KOPT-K1 (cell line): ENCODE results near the gene BSX.

ENCODE experiments used
- H3K27ac ChIP-seq: fragments of 200-600 bp; sonication (generic); 2 replicates; pipeline ENCODE4 v1.5.1; 2016; ENCODE audit warnings: antibody characterized with exemption, mild to moderate bottlenecking, low read depth, low read length; ENCODE audit not compliant: poor library complexity, severe bottlenecking
- H3K36me3 ChIP-seq: fragments of 200-600 bp; sonication (generic); 2 replicates; pipeline ENCODE4 v1.5.1; 2017; ENCODE audit warnings: antibody characterized with exemption, mild to moderate bottlenecking, low read length, moderate library complexity; ENCODE audit not compliant: insufficient read depth
- H3K9me3 ChIP-seq: fragments of 200-600 bp; sonication (generic); 2 replicates; pipeline ENCODE4 v1.5.1; 2017; ENCODE audit warnings: antibody characterized with exemption, low read length, mild to moderate bottlenecking; ENCODE audit not compliant: insufficient read depth, poor library complexity, severe bottlenecking

Gene BSX

DNA sequence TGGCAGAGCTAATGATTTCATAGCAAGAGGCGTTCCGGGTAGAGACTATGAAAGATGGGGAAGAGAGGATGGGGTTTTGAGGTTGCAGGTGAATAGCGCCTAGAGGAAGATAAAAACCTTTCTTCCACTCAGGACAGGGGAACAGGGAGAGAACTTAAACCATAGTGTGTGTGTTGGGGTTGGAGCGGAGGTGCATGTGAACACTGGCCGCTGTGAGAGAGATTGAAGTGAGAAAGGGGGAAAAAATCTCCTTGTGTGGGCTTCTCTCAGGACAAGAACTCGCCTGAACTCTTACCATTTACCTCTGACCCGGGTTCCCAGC is 3.4 kb downstream of the BSX start:
- no peaks in the 10 kb centered on the region for H3K36me3 ChIP-seq
- no peak overlapping the region for H3K27ac ChIP-seq
- no peaks in the 10 kb centered on the region for H3K9me3 ChIP-seq

DNA sequence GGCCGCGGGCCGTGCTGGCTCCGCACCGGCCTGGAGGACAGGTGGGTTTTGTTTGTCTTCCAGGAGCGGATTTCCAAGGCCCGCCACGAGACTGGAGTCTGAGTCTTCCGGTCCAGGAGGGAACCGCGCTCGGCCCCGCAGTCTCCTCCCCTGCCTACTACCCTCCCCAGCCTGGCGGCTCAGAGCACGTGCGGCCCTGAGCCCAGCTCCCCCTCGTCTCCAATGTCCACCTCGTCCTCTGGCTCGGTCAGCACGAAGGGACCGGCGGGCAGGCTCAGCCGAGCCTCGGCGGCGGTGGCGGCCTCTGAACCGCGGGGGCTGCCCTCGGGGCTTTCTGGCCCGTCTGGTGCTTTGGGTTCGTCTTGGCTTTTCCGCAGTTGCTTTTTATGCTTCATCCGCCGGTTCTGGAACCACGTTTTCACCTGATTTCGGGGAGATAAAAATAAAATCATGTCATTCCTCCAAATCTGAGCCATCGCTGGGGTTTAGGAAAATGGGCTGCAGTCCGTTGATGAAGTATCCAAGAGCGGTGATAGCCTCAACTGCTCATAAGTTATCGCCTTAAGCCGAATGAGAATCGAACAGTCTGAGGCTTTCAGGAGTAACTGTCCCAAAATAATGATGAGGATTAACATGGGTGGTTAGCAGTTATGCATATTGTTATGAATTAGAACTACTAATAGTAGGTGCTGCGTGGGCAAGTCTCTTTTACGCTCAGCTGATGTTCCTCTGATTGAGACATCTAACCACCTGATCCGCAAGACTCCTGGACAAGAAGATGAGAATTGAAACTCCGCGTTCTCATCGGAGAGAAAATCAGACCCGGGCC is 4.0 kb downstream of the BSX start:
- Histone ChIP-seq H3K27ac (no peak overlapping the region), H3K36me3 (no peaks in the 10 kb centered on the region)

DNA sequence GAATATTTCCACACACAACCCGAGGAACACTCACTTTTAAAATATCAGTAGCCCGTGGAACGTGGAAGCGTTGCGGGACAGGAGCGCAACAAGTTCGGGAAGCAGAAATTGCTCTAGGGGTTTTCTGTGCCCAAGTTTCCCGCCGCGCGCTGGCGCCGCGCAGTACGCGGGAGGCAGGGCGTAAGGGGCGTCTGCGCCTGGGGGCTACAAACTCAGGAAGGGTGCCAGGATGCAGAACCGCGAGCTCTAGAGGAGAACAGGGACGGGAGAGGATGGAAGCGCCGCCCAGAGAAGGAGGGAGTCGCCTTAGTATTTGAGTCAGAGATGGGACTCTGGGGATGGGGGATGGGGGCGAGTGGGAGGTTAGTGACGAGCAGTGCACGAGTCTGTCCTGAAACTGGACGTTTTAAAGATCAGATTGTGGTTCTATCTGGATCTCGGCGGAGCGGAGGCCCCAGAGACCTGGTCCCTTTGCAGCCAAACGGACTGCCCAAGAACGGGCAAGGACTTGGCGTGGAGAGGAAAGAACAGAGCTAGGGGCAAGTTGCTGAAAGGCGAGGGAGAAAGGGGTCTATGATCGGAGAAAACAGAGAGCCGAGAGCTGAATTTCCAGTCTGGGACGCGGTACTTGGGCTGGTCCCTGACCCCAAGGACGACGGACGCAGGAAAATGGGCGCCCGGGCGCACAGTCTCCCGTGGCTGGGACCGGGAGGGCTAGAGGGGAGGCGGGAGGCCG is 4.7 kb downstream of the BSX start:
- H3K36me3 ChIP-seq = no peaks in the 10 kb centered on the region
- no peak overlapping the region for H3K27ac ChIP-seq
- no peaks in the 10 kb centered on the region for H3K9me3 ChIP-seq

More for the DNA sequence above, 4.0 kb downstream of the BSX start:
- H3K9me3 ChIP-seq = no peaks in the 10 kb centered on the region

DNA sequence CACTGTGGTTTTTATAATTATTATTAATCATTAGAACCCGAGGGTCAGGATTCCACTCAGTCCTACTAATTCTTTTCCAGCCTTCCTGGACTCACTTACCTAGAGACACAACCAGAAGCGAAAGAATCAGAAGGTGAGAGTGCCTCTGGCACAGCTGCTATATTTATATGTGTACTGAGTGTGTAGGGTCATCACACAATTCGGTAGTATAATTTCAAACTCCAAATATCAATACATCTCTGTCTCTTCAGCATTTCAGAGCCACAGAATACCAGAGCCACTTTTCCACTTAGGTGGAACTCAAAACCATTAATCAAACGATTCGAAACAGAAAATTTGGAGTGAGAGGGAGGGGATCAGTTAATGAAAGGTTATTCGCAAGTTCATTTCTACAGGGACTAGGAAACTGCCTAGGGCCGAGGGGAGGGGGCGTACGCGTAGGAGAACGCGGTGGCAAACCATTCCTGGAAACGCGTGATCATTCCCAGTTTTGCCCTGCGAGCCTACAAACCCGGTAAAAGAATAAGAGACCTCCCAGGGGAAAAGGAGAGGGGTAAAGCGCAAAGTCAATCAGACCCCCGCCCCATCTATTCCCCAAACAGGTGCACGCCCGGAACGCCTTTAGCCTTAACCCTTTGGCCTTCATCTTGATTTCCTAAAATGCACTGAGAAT is 5.4 kb downstream of the BSX start:
- Histone ChIP-seq H3K27ac (no peak overlapping the region), H3K9me3 (no peaks in the 10 kb centered on the region), H3K36me3 (no peaks in the 10 kb centered on the region)

DNA sequence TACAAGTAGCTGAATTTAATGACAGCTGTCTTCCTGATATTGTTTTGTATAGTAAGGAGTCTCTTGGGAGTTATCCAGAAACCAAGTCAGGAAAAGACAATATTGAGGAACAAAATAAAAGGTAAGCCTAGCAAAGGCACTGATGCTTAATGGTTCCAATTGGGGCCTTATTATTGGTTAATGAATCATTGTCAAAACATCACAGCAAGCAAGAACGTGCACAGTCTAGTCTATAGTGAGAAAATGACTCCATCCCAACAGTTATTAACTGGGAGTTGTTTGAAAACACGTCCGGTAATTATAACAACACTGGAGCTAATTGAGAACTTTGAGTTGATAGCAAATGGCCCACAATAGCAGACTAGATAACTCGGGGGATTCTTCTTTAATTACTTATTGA is 17.7 kb downstream of the BSX start:
- Histone ChIP-seq H3K27ac (no peak overlapping the region), H3K36me3 (no peaks in the 10 kb centered on the region), H3K9me3 (no peaks in the 10 kb centered on the region)

DNA sequence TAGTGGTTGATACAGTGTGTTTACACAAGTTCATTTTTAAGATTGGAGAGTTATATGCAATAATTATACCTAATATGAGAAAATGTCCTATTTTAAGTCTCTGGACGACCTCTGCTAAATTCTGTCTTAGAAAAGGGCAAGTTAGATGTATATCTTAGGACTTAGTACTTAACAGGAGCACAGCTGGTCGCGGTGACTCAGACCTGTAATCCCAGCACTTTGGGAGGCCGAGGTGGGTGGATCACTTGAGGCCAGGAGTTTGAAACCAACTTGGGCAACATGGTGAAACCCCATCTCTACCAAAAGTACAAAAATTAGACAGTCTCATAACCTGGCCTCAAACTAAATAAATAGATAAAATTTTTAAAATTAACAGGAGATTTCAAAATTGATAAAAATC is 27.2 kb downstream of the BSX start:
- H3K27ac ChIP-seq = no peak overlapping the region
- H3K36me3 ChIP-seq = no peaks in the 10 kb centered on the region
- peaks cover 10% of the 10 kb centered on the region for H3K9me3 ChIP-seq

DNA sequence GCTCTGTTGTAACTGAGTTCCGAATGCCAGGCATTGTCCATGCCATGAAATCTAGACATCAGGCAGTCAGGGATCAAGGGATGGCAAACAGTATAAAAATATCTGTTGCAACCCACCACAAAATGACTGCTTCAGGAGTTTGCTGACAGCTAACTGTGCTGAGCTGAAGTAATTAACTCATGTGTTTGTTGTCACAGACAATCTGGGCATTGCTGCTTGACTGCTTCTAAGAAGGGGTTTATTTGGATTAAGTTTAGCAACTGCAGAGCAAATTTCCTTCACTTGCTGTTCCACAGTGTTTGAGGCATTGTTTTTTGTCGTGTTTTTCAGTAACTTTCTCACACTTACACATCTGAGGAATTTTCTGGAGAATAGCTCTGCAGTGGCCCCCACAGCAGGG is 30.4 kb downstream of the BSX start:
- peaks cover 10% of the 10 kb centered on the region for H3K9me3 ChIP-seq
- H3K27ac ChIP-seq = no peak overlapping the region
- no peaks in the 10 kb centered on the region for H3K36me3 ChIP-seq

DNA sequence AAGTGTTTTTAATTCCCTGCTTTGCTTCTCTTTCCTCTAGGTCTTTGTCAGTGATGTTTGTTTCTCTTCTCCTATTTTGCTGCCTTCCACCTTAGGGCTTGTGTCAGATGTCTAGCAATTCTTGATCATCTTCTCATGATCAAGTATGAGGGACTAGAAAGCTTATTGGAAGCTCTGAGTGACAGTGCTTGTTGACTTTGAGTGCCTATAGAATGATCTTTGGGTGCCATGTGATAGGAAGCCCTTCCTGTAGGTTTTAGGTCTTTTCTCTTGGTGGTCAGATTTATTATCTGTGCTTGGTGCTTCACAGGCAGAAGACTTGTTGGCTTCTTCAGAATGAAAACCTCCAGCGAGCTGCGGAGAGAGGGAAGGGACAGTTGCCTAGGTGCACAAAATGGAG is 43.1 kb downstream of the BSX start:
- no peaks in the 10 kb centered on the region for H3K9me3 ChIP-seq

DNA sequence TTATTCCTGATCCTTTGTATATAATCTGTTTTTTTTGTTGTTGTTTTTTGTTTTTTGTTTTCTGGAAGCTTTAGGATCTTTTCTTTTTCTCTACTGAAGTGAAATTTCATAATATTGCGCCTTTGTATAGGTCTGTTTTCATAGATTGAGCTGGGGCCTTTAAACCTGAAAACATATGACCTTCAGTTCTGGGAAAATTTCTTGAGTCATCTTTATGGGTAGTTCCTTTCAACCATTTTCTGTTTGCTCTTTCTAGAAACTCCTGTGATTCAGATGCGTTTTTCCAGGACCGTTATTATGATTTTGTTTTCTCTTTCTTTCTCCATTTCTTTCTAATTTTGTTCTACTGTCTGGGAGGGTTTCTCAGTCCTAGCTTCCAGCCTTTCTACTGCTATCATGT is 43.7 kb downstream of the BSX start:
- H3K36me3 ChIP-seq = no peaks in the 10 kb centered on the region
- no peaks in the 10 kb centered on the region for H3K9me3 ChIP-seq
- no peak overlapping the region for H3K27ac ChIP-seq

More for the DNA sequence above, 43.1 kb downstream of the BSX start:
- no peak overlapping the region for H3K27ac ChIP-seq
- no peaks in the 10 kb centered on the region for H3K36me3 ChIP-seq

DNA sequence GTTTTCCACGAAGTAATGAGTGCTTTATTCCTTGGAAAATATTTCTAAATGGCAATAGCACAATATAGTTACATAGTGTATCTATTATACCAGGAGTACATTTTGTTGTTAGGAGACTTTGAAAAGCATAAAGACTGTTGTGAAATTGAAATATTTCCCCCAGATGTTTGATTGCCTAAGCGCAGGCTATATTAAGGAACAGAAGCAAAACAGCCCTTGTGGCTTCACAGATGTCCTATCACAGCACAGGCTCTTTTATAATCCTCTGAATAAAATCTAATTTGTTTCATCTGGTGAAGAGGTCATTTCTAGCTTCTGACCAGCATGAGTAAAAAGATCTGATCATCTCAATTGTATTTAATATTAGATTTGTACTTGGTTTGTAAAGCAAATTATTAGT is 48.2 kb downstream of the BSX start:
- H3K27ac ChIP-seq = no peak overlapping the region
- no peaks in the 10 kb centered on the region for H3K9me3 ChIP-seq
- H3K36me3 ChIP-seq = no peaks in the 10 kb centered on the region

DNA sequence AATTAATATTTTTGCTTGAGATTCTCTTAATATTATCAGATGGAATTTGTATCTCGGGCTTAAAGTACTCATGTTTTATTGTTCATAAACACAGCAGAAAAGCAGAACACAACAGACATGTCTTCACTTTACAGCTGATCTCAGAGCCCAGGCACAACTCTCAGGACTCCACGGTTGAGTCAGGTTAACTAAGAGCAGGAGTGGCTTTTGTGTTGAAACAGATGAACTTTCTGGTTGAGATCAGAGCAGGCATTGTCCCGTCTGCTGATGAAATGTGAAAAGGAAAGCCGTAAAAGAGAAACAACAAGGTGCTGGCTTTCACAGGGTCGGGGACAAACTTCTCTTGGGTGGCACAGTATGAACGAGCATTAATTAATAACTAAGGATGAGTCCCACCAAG is 50.1 kb downstream of the BSX start:
- no peak overlapping the region for H3K27ac ChIP-seq
- H3K9me3 ChIP-seq = no peaks in the 10 kb centered on the region
- no peaks in the 10 kb centered on the region for H3K36me3 ChIP-seq
